ENCODE results near the gene LETMD1. TPM values are rescaled to one million over a fixed set of nuclear protein-coding genes. Genes with fewer than 3 reads are reported as not detected.
A peak's percentile ranks its signal among the peaks of the same experiment; 100 is the strongest.
"Not testable (repeated sequence)": the region's sequence is repeated elsewhere in the genome, so short reads cannot be mapped to it uniquely, and the experiment has no call there.

The LETMD1 gene
- total RNA-seq, 1 donor from 2014 or later = 37.1 TPM

DNA sequence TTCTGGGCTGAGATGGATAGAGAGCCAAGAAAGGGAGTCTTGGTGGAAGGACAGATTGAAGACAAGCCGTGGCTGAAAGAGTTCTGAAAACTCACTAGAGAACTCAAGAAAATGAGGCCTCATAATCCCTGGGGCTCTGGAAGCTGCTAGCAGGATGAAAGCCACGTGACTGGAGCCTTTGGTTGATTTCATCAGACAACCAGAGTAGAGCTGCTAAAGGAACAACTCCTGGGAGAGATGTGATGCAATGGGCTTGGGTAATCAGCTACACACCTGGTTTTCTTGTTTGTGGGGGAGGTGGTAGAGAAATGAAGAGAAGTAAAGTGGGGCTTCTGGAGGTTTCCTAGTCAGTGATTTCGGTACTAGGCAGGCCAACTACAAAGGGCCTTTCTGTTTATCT, 21.9 kb downstream of the LETMD1 start:
- Mint-ChIP-seq H3K36me3 (ENCODE audit: unreplicated experiment) (no peaks in the 10 kb centered on the region), H3K4me3 (ENCODE audit: unreplicated experiment) (no peak overlapping the region), H3K27ac (ENCODE audit: unreplicated experiment) (peak overlapping the region; percentile 69), H3K4me1 (ENCODE audit: low read depth, unreplicated experiment) (no peaks in the 10 kb centered on the region), H3K27me3 (ENCODE audit: unreplicated experiment) (peaks cover 2% of the 10 kb centered on the region), H3K9me3 (ENCODE audit: unreplicated experiment) (no peaks in the 10 kb centered on the region)
- no peak for DNase-seq
- TF ChIP-seq, protein P1, sequence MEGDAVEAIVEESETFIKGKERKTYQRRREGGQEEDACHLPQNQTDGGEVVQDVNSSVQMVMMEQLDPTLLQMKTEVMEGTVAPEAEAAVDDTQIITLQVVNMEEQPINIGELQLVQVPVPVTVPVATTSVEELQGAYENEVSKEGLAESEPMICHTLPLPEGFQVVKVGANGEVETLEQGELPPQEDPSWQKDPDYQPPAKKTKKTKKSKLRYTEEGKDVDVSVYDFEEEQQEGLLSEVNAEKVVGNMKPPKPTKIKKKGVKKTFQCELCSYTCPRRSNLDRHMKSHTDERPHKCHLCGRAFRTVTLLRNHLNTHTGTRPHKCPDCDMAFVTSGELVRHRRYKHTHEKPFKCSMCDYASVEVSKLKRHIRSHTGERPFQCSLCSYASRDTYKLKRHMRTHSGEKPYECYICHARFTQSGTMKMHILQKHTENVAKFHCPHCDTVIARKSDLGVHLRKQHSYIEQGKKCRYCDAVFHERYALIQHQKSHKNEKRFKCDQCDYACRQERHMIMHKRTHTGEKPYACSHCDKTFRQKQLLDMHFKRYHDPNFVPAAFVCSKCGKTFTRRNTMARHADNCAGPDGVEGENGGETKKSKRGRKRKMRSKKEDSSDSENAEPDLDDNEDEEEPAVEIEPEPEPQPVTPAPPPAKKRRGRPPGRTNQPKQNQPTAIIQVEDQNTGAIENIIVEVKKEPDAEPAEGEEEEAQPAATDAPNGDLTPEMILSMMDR (IDR thresholded peaks at IDR 0.05; ENCODE audit: partially characterized antibody, unreplicated experiment) = no peak

DNA sequence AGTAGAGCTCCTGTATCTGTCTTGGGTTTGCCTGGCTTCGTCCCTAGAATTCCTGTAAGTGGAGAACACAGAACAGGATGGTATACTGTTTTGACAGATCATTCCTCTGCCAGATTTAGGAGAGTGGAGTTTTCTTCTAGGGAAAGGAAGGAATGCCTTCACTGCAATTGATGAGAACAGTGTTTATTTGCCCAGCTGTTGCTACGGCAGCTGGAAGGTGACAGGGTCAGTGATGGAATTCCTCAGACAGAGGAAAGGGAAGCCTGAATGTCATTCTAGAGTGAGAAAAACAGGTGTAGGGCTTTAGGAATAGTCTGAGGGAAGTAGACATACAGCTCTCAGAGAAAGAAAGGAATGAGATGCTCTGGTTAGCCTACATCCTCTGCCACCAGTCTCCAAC, 23.5 kb downstream of the LETMD1 start:
- H3K36me3 Mint-ChIP-seq (ENCODE audit: unreplicated experiment) = no peaks in the 10 kb centered on the region
- H3K27ac Mint-ChIP-seq (ENCODE audit: unreplicated experiment) = no peak overlapping the region
- DNase-seq = no peak
- no peaks in the 10 kb centered on the region for H3K9me3 Mint-ChIP-seq (ENCODE audit: unreplicated experiment)
- H3K4me3 Mint-ChIP-seq (ENCODE audit: unreplicated experiment) = no peak overlapping the region
- peaks cover 7% of the 10 kb centered on the region for H3K4me1 Mint-ChIP-seq (ENCODE audit: low read depth, unreplicated experiment)
- TF ChIP-seq, protein P1 (IDR thresholded peaks at IDR 0.05; ENCODE audit: partially characterized antibody, unreplicated experiment) = no peak
- H3K27me3 Mint-ChIP-seq (ENCODE audit: unreplicated experiment) = peaks cover 4% of the 10 kb centered on the region

DNA sequence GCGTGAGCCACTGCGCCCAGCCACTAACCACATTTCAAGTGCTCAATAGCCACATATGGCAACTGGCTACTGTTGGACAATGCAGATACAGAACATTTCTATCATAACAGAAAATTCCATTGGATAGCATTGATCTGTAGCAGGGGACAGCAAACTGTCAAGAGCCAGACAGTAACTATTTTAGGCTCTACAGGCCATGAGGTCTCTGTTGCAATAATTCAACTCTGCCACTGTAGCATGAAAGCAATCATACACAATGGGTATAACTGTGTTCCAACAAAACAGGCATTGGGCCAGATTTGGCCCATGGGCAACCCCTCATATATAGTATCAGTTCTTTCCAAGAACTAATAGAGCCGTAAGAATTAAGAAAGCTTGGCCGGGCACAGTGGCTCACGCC, 27.3 kb downstream of the LETMD1 start:
- TF ChIP-seq, protein P1 (IDR thresholded peaks at IDR 0.05; ENCODE audit: partially characterized antibody, unreplicated experiment) = no peak
- no peaks in the 10 kb centered on the region for H3K9me3 Mint-ChIP-seq (ENCODE audit: unreplicated experiment)
- H3K36me3 Mint-ChIP-seq (ENCODE audit: unreplicated experiment) = no peaks in the 10 kb centered on the region
- peaks cover 14% of the 10 kb centered on the region for H3K4me1 Mint-ChIP-seq (ENCODE audit: low read depth, unreplicated experiment)
- no peak overlapping the region for H3K4me3 Mint-ChIP-seq (ENCODE audit: unreplicated experiment)
- H3K27me3 Mint-ChIP-seq (ENCODE audit: unreplicated experiment) = peaks cover 4% of the 10 kb centered on the region
- DNase-seq = no peak
- no peak overlapping the region for H3K27ac Mint-ChIP-seq (ENCODE audit: unreplicated experiment)

DNA sequence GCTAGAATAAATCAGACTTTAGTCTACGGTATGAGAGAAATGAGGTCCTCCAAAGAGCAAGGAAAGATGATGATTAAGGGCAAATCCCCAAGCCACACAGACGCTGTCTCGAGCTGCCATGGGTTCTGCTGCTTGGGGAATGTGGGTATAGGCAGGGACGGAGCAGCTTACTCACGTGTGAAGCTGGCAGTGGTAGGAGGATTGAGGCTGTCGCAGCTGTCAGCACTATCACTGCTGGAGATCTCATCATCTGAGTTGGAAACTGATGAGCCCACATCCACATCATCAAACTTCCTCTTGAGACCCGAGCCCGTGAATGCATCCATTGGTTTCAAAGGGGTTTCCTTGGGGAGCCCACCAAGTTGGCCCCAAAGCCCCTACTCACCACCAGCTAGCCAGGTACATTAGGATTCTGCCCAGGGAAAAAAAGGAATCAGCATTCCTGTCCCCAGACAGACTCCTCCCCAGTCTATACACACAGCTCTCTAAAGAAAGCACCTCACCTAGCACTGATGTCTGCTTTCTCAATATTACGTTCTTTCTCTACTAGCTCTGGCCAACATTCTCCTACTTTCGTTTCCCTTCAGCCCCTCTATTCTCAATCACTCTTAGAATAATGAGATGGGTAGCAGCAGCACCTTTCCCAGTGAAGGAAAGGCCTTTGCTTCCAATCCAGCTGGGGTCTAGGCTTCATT, 28.3 kb downstream of the LETMD1 start:
- Mint-ChIP-seq H3K4me1 (ENCODE audit: low read depth, unreplicated experiment) (peaks cover 16% of the 10 kb centered on the region), H3K27ac (ENCODE audit: unreplicated experiment) (no peak overlapping the region), H3K9me3 (ENCODE audit: unreplicated experiment) (no peaks in the 10 kb centered on the region), H3K27me3 (ENCODE audit: unreplicated experiment) (peaks cover 4% of the 10 kb centered on the region), H3K36me3 (ENCODE audit: unreplicated experiment) (no peaks in the 10 kb centered on the region), H3K4me3 (ENCODE audit: unreplicated experiment) (peak overlapping the region; percentile 47)
- no peak for DNase-seq
- TF ChIP-seq, protein P1 (IDR thresholded peaks at IDR 0.05; ENCODE audit: partially characterized antibody, unreplicated experiment) = no peak

DNA sequence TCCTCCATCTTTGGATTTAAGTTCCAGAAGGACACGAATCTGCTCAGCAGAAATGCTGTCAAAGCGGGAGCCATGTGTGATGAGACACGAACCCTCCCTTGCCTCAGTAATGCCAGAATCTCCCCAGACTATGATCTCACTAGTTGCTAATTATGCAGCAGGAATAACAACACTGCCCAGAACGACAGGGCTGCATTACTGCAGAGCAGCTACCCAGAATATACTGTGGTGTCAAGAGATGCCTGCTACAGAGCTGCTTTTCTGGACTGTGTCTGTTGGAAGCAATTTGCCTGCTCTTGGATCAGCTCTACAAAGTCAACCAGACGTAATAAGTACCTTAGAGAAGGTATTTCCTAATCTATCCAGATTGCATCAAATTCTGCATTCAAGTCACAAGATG, 29.8 kb downstream of the LETMD1 start:
- Mint-ChIP-seq H3K36me3 (ENCODE audit: unreplicated experiment) (no peaks in the 10 kb centered on the region), H3K27me3 (ENCODE audit: unreplicated experiment) (peaks cover 4% of the 10 kb centered on the region), H3K27ac (ENCODE audit: unreplicated experiment) (peak overlapping the region; percentile 4), H3K4me3 (ENCODE audit: unreplicated experiment) (peak overlapping the region; percentile 22), H3K9me3 (ENCODE audit: unreplicated experiment) (no peaks in the 10 kb centered on the region), H3K4me1 (ENCODE audit: low read depth, unreplicated experiment) (peaks cover 23% of the 10 kb centered on the region)
- TF ChIP-seq, protein P1 (IDR thresholded peaks at IDR 0.05; ENCODE audit: partially characterized antibody, unreplicated experiment) = no peak
- no peak for DNase-seq

DNA sequence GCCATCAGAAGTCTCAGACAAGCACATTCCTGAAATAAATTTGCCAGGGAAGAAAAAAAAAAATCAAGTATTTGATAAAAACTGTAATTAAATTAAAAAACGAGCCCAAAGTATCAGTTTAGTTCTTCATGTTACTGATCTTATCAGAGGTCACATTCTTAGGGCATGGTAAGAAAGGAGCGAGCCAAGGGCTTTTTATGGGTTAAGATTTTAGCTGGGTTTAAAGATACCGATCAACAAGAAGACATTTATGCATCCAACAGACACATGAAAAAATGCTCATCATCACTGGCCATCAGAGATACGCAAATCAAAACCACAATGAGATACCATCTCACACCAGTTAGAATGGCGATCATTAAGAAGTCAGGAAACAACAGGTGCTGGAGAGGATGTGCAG, 30.2 kb downstream of the LETMD1 start:
- not testable (repeated sequence) for H3K9me3 Mint-ChIP-seq (ENCODE audit: unreplicated experiment); H3K27ac Mint-ChIP-seq (ENCODE audit: unreplicated experiment); H3K36me3 Mint-ChIP-seq (ENCODE audit: unreplicated experiment); H3K27me3 Mint-ChIP-seq (ENCODE audit: unreplicated experiment); DNase-seq
- Mint-ChIP-seq H3K4me3 (ENCODE audit: unreplicated experiment) (peak overlapping the region; percentile 22), H3K4me1 (ENCODE audit: low read depth, unreplicated experiment) (peaks cover 23% of the 10 kb centered on the region)

DNA sequence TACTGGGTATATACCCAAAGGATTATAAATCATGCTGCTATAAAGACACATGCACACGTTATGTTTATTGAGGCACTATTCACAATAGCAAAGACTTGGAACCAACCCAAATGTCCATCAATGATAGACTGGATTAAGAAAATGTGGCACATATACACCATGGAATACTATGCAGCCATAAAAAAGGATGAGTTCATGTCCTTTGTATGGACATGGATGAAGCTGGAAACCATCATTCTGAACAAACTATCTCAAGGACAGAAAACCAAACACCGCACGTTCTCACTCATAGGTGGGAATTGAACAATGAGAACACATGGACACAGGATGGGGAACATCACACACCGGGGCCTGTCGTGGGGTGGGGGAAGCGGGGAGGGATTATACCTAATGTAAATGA, 30.7 kb downstream of the LETMD1 start:
- not testable (repeated sequence) for H3K9me3 Mint-ChIP-seq (ENCODE audit: unreplicated experiment); H3K27me3 Mint-ChIP-seq (ENCODE audit: unreplicated experiment); DNase-seq; H3K36me3 Mint-ChIP-seq (ENCODE audit: unreplicated experiment); H3K4me3 Mint-ChIP-seq (ENCODE audit: unreplicated experiment)
- Mint-ChIP-seq H3K4me1 (ENCODE audit: low read depth, unreplicated experiment) (peaks cover 23% of the 10 kb centered on the region), H3K27ac (ENCODE audit: unreplicated experiment) (peak overlapping the region; percentile 84)
